Ascending aorta (tissue), 2 donors: Measurements from ENCODE around the gene NELFB. TPM values are rescaled to one million over a fixed set of nuclear protein-coding genes. Genes with fewer than 3 reads are reported as not detected.

ENCODE experiments used
- DNase-seq, 2 donors: peaks; one replicate each; pipeline ENCODE4 v3.0.0-alpha.2; 2019; ENCODE audit warnings: low spot score in 2 of 2
- H3K27ac ChIP-seq, 2 donors: fragments of 200-600 bp; sonication (generic); one replicate each; pipeline ENCODE4 v1.5.1; 2016 to 2017; ENCODE audit warnings: mild to moderate bottlenecking in 1 of 2
- H3K27me3 ChIP-seq: fragments of 200-600 bp; sonication (generic); one replicate; pipeline ENCODE4 v1.5.1; 2017
- H3K36me3 ChIP-seq, 2 donors: fragments of 200-600 bp; sonication (generic); one replicate each; pipeline ENCODE4 v1.5.1; 2016
- H3K4me1 ChIP-seq, 2 donors: fragments of 200-600 bp; sonication (generic); one replicate each; pipeline ENCODE4 v1.5.1; 2016 to 2017; ENCODE audit warnings: mild to moderate bottlenecking in 1 of 2
- H3K4me3 ChIP-seq, 2 donors: fragments of 200-600 bp; sonication (generic); one replicate each; pipeline ENCODE4 v1.5.1; 2016 to 2017; ENCODE audit warnings: mild to moderate bottlenecking in 1 of 2
- H3K9me3 ChIP-seq, 2 donors: fragments of 200-600 bp; sonication (generic); one replicate each; pipeline ENCODE4 v1.5.1; 2016
- intact Hi-C: fragments of 100-400 bp; cut with DNase I; formaldehyde crosslinking; loops from one replicate; pipeline ENCODE4 v1.15.1; 2023
- total RNA-seq: library from RNA; depleted of rRNA; stranded (reverse); fragments of >200 nt; gene quantifications from one replicate; pipeline ENCODE4 v1.1.0, GENCODE V29; 2016
- TF ChIP-seq, protein P1 (sequence below), 3 experiments: fragments of 200-600 bp in 2 of 3; fragments of 450-650 bp in 1 of 3; sonication (generic) in 2 of 3; IDR thresholded peaks; one replicate each; pipeline ENCODE4 v1.5.1; 2016 to 2019; ENCODE audit warnings: antibody characterized with exemption in 3 of 3, mild to moderate bottlenecking in 1 of 3, moderate library complexity in 1 of 3

NELFB gene
- total RNA-seq, 1 donor from 2014 or later = 71.7 TPM

DNA sequence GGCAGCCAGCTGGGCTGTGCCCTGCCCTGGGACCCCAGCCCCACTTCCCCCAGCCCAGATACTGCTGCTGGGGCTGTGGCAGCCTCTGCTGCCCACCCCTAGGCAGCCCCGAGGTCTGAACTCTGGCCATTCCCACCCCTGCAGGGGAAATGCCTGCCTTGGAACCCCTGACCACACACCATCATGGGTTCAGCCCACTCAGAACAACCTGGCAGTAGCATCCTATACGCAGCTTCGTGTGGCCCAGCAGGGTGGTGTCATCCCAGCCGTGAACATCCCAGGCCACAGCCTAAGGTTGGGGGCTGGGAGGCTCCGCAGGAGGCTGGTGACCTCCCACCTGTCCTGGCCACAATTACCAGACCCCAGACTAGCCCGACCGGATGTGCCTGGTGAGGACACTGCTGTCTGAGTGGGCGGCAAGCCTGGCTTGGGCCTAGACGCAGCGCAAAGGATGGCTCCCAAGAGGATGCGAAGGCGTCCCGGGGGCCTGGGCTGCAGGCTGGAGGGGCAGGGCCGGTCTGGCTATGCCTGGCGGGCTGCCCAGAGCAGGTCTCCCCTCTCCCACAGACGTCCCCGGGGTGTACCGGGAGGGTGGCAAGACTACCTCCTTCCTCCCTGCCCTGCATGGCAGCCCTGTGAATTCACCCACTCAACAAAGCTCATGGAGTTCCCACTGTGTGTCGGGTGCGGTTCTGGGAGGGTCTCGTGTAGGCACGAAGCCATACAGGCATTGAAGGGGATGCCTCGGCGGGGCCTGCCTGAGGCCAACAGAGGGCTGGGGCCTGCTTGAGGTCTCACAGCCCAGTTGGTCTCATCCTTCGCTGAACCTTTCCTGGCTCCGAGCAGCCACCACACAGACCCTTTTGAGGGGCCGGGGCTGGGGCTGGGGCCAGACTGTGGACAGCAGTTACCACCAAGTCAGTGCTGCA, 25.9 kb upstream of the NELFB start:
- TF ChIP-seq, protein P1, sequence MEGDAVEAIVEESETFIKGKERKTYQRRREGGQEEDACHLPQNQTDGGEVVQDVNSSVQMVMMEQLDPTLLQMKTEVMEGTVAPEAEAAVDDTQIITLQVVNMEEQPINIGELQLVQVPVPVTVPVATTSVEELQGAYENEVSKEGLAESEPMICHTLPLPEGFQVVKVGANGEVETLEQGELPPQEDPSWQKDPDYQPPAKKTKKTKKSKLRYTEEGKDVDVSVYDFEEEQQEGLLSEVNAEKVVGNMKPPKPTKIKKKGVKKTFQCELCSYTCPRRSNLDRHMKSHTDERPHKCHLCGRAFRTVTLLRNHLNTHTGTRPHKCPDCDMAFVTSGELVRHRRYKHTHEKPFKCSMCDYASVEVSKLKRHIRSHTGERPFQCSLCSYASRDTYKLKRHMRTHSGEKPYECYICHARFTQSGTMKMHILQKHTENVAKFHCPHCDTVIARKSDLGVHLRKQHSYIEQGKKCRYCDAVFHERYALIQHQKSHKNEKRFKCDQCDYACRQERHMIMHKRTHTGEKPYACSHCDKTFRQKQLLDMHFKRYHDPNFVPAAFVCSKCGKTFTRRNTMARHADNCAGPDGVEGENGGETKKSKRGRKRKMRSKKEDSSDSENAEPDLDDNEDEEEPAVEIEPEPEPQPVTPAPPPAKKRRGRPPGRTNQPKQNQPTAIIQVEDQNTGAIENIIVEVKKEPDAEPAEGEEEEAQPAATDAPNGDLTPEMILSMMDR (IDR thresholded peaks at IDR 0.05) = no peak
- intact Hi-C loops = loop anchor here (10.0 kb wide), 1 partner anchor 434 kb away; the partner anchor contains the start of genes CCDC183 and TMEM141
- no peak for DNase-seq
- Histone ChIP-seq H3K36me3 (no peaks in the 10 kb centered on the region), H3K4me3 (no peak overlapping the region), H3K4me1 (peaks cover 0 to under 1% of the 10 kb centered on the region in 2 donors), H3K9me3 (no peaks in the 10 kb centered on the region), H3K27me3 (no peaks in the 10 kb centered on the region), H3K27ac (no peak overlapping the region)

- Histone ChIP-seq H3K9me3 (no peaks in the 10 kb centered on the region), H3K27ac (no peak overlapping the region), H3K36me3 (no peaks in the 10 kb centered on the region), H3K27me3 (no peaks in the 10 kb centered on the region), H3K4me3 (no peak overlapping the region), H3K4me1 (no peaks in the 10 kb centered on the region)
- no peak for DNase-seq
- TF ChIP-seq, protein P1 (IDR thresholded peaks at IDR 0.05) = no peak
- intact Hi-C loops = loop anchor here (10.0 kb wide), 1 partner anchor 435 kb away; the partner anchor contains the start of genes CCDC183 and TMEM141
Observed at GRCh38 chr9:137229903-137230704, 25.0 kb upstream of the NELFB start.

GRCh38 chr9:137230705-137231371, 24.3 kb upstream of the NELFB start, which contains the start of gene SLC34A3:
Gene SLC34A3 (plus strand): TSS chr9:137230901. CDS start chr9:137231703, 802 bp downstream.
- Histone ChIP-seq H3K36me3 (no peaks in the 10 kb centered on the region), H3K4me3 (no peak within 1 kb of the TSS), H3K27ac (no peak within 1 kb of the TSS), H3K4me1 (peaks cover 0 to 1% of the 10 kb centered on the region in 2 donors), H3K27me3 (no peaks in the 10 kb centered on the region), H3K9me3 (no peaks in the 10 kb centered on the region)
- no peak for DNase-seq
- intact Hi-C loops = no loop called here
- TF ChIP-seq, protein P1 (IDR thresholded peaks at IDR 0.05) = no peak

DNA sequence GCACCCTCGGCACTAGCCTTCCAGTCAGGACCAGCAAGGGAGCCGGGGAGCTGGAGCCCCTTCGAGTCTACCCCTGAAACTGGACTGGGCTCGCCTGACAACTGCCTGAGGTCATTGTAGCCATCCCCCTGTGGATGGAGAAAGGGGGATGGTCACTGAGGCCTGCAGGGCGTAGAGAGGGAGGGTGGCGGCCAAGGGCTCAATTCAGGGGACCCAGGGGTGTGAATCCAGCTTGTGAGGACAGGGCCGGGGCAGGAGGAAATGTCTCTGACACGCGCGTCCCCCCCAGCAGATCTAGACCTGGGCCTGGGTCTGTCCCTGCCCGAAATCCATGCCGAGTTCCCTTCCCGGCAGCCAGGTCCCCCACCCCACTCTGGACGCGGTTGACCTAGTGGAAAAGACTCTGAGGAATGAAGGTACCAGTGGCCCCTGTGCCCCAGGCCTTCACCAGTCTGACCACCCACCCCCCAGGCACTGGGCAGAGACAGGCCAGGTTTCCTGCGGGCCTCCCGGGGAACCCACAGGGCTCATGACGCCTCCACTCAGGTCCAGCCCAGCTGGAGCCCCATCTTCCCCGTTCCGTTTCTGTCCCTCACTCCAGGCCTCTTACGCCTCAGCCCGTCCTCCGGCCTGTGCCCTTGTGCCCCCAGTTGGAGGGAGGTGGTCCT, 23.6 kb upstream of the NELFB start:
- intact Hi-C loops = no loop called here
- no peak for DNase-seq
- H3K27me3 ChIP-seq = no peaks in the 10 kb centered on the region
- H3K9me3 ChIP-seq = no peaks in the 10 kb centered on the region
- H3K4me3 ChIP-seq = no peak overlapping the region
- peaks cover 0 to 6% of the 10 kb centered on the region in 2 donors for H3K4me1 ChIP-seq
- TF ChIP-seq, protein P1 (IDR thresholded peaks at IDR 0.05) = no peak
- no peak overlapping the region for H3K27ac ChIP-seq
- H3K36me3 ChIP-seq = no peaks in the 10 kb centered on the region

DNA sequence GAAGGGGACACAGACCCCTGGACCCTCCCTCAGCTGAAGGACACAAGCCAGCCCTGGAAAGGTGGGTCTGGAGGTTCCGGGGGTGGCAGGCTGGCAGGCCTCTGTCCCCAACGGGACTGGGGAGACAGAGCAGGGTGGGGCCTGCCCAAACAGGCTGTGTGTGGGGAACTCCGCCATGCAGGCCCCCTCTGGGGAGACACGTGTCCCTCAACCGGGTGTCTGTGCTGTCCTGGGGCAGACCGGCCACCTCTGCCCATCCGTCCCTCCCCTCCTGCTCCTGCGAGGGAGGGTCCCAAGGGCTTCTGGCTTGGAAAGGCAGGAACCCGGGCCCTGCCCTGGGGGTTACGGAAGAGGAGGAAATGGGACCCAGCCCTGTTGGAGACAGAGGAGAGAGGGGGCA, 23.0 kb upstream of the NELFB start:
- Histone ChIP-seq H3K27me3 (no peaks in the 10 kb centered on the region), H3K4me3 (no peak overlapping the region), H3K36me3 (no peaks in the 10 kb centered on the region), H3K9me3 (no peaks in the 10 kb centered on the region), H3K4me1 (peaks cover 0 to 10% of the 10 kb centered on the region in 2 donors), H3K27ac (no peak overlapping the region)
- TF ChIP-seq, protein P1 (IDR thresholded peaks at IDR 0.05) = no peak
- no peak for DNase-seq
- intact Hi-C loops = no loop called here
